Prostate gland (tissue), 2 donors: ENCODE measurements around the gene SPATA24. TPM values are rescaled to one million over a fixed set of nuclear protein-coding genes. Genes with fewer than 3 reads are reported as not detected.
"Not testable (repeated sequence)": the region's sequence is repeated elsewhere in the genome, so short reads cannot be mapped to it uniquely, and the experiment has no call there.

Experiments
- DNase-seq: peaks from one replicate; pipeline ENCODE4 v3.0.0-alpha.2; 2019; ENCODE audit warnings: low spot score
- H3K27ac ChIP-seq, 2 donors: fragments of 200-600 bp; sonication (generic); 2 replicates each; pipeline ENCODE4 v1.5.1; 2017 to 2019
- H3K27me3 ChIP-seq: fragments of 200-600 bp; sonication (generic); replicated peaks from 2 replicates; pipeline ENCODE4 v1.5.1; 2019; ENCODE audit not compliant: insufficient read depth
- H3K36me3 ChIP-seq, 2 donors: fragments of 200-600 bp; sonication (generic); 1 replicate in 1 of 2; 2 replicates in 1 of 2; pipeline versions ENCODE4 v1.5.1 to v1.8.1; 2017 to 2019
- H3K4me1 ChIP-seq: fragments of 200-600 bp; sonication (generic); replicated peaks from 2 replicates; pipeline ENCODE4 v1.5.1; 2019
- H3K4me3 ChIP-seq, 2 donors: fragments of 200-600 bp; sonication (generic); 2 replicates each; pipeline ENCODE4 v1.5.1; 2017 to 2019
- H3K9me3 ChIP-seq: fragments of 200-600 bp; sonication (generic); 2 replicates; pipeline ENCODE4 v1.5.1; 2017
- POLR2A ChIP-seq: fragments of 450-650 bp; IDR thresholded peaks from one replicate; pipeline ENCODE4 v1.6.1; 2016; ENCODE audit warnings: antibody characterized with exemption, mild to moderate bottlenecking
- POLR2AphosphoS5 ChIP-seq: sonication (generic); formaldehyde crosslinking; IDR thresholded peaks from one replicate; pipeline ENCODE4 v1.6.1; 2017; ENCODE audit warnings: antibody characterized with exemption
- WGBS: methylation state at CpG from one replicate; pipeline ENCODE4 v1.1.5; 2018; 5-methylcytosine and 5-hydroxymethylcytosine counted together
- intact Hi-C: fragments of 100-400 bp; cut with DNase I; formaldehyde crosslinking; loops from one replicate; pipeline ENCODE4 v1.14.2; 2022
- total RNA-seq, 2 donors: library from RNA; depleted of rRNA; stranded (reverse); fragments of >200 nt; gene quantifications; one replicate each; pipeline ENCODE4 v1.1.0, GENCODE V29; 2016
- TF ChIP-seq, protein P1 (sequence below), 4 experiments: fragments of 200-600 bp in 2 of 4; fragments of 450-650 bp in 2 of 4; sonication (generic) in 2 of 4; IDR thresholded peaks; 1 replicate in 3 of 4; 2 replicates in 1 of 4; pipeline ENCODE4 v1.5.1; 2016 to 2019; ENCODE audit warnings: antibody characterized with exemption in 4 of 4, mild to moderate bottlenecking in 2 of 4, moderate library complexity in 2 of 4

SPATA24 gene
- total RNA-seq, 2 donors from 2014 or later: 4.4 to 27.3 TPM

DNA sequence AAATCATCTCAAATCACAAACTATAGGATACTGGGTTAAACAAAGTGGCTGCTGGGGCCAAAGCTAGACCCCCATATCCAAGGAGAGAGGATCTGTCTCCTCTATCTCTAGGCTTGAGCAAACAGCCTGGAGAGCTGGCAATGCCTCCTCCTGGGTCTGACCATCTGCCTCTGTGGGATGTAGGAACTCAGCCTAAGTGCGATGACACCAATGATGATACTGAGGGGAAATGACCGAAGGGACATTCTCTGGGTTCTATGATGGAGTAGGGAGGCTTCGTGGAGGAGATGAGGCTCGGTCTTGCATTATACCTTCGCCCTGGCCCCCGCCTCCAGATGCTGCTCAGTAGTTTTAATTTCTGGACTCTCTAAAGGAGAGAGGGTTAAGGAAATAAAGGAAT is 9.3 kb upstream of the SPATA24 start:
- TF ChIP-seq POLR2A (no peak), POLR2AphosphoS5 (no peak)
- TF ChIP-seq, protein P1, sequence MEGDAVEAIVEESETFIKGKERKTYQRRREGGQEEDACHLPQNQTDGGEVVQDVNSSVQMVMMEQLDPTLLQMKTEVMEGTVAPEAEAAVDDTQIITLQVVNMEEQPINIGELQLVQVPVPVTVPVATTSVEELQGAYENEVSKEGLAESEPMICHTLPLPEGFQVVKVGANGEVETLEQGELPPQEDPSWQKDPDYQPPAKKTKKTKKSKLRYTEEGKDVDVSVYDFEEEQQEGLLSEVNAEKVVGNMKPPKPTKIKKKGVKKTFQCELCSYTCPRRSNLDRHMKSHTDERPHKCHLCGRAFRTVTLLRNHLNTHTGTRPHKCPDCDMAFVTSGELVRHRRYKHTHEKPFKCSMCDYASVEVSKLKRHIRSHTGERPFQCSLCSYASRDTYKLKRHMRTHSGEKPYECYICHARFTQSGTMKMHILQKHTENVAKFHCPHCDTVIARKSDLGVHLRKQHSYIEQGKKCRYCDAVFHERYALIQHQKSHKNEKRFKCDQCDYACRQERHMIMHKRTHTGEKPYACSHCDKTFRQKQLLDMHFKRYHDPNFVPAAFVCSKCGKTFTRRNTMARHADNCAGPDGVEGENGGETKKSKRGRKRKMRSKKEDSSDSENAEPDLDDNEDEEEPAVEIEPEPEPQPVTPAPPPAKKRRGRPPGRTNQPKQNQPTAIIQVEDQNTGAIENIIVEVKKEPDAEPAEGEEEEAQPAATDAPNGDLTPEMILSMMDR (IDR thresholded peaks at IDR 0.05): no peak
- DNase-seq: no peak
- no peaks in the 10 kb centered on the region for H3K9me3 ChIP-seq
- no peaks in the 10 kb centered on the region for H3K4me1 ChIP-seq
- H3K4me3 ChIP-seq: no peak overlapping the region
- H3K27ac ChIP-seq: no peak overlapping the region
- H3K36me3 ChIP-seq: no peaks in the 10 kb centered on the region
- whole genome bisulfite sequencing: 98% methylated on average over 6 of the region's 6 CpGs
- H3K27me3 ChIP-seq: no peaks in the 10 kb centered on the region
- intact Hi-C loops: no loop called here

DNA sequence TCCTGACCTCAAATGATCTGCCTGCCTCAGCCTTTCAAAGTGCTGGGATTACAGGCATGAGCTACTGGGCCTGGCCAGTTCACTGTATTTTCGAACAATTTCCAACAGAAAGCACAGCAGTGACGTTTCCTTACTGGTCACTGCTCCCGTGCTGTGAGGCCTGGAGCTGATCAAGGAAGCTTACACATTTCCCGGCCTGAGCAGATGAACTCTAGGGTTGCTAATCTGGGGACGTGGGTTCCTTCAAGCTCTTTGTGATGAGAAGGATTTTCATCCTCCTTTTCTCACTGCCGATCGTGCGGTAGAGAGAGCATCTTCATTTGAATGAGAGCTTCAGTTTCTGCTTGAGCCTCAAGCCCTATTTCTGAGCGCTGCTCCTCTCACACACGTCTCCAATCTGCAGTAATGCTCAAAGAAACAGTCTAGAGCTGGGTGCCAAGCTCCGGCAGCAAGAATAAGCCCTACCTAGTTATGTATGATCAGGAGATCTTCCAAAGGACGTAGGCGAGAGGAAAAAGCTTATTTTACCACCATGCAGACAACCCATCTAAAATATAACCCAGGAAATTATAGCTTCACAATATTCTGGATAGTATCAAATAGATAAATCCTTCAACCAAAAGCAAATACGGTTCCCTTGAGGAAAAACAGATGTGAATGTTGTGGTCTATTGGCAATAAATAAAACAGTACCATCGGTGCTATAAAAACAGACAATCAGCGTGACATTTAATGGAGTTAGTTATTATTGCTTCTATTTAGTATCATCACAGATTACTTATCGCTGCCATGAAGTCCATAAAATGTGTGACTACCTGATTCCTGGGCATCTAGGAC is 7.3 kb upstream of the SPATA24 start:
- no peak for DNase-seq
- Histone ChIP-seq H3K4me3 (no peak overlapping the region), H3K27ac (no peak overlapping the region)

DNA sequence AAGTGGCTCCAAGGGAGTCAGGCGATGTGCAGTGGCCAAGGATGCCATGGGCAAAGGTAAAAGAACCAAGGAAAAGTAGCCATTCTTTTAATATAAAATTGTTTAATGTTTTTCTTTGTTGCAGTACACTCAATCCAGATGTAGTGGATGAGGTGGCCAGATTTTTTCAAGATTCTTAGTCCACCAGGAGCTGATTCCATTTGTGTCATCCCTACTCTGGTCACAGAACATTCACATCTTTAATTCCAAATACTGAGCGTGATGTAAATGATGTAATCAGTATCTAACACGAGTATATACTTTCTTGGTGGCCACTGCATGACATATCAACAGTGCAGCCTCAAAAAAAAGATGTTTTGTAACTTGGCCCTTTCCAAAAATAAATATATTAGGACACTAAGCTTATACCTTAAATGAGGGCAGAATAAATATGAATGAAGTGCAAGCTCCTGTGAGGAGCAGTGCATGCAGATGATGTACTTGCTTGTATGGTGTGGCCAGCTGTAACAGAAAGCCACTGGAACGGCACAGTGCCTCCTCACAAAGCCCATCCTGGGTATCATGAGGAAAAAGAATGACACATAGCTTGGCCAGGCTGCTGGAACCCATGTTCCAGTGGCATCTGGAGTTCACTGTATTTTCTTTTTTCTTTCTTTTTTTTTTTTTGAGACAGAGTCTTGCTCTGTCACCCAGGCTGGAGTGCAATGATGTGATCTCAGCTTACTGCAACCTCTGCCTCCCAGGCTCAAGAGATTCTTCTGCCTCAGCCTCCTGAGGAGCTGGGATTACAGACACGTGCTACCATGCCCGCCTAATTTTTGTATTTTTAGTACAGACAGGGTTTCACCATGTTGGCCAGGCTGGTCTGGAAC is 6.5 kb upstream of the SPATA24 start:
- Histone ChIP-seq H3K4me3 (no peak overlapping the region), H3K27ac (no peak overlapping the region), H3K9me3 (no peaks in the 10 kb centered on the region), H3K4me1 (no peaks in the 10 kb centered on the region), H3K36me3 (no peaks in the 10 kb centered on the region), H3K27me3 (no peaks in the 10 kb centered on the region)
- no peak for TF ChIP-seq POLR2AphosphoS5
- TF ChIP-seq, protein P1 (IDR thresholded peaks at IDR 0.05): no peak
- no peak for TF ChIP-seq POLR2A
- DNase-seq: no peak
- intact Hi-C loops: no loop called here
- 70% methylated on average over 6 of the region's 6 CpGs for WGBS

More for the DNA sequence above, 7.3 kb upstream of the SPATA24 start:
- no peaks in the 10 kb centered on the region for H3K9me3 ChIP-seq
- H3K4me1 ChIP-seq: no peaks in the 10 kb centered on the region
- H3K27me3 ChIP-seq: no peaks in the 10 kb centered on the region
- TF ChIP-seq, protein P1 (IDR thresholded peaks at IDR 0.05): no peak
- no peak for TF ChIP-seq POLR2AphosphoS5
- TF ChIP-seq POLR2A: no peak
- whole genome bisulfite sequencing: 69% methylated on average over 17 of the region's 17 CpGs
- no peaks in the 10 kb centered on the region for H3K36me3 ChIP-seq
- intact Hi-C loops: no loop called here

DNA sequence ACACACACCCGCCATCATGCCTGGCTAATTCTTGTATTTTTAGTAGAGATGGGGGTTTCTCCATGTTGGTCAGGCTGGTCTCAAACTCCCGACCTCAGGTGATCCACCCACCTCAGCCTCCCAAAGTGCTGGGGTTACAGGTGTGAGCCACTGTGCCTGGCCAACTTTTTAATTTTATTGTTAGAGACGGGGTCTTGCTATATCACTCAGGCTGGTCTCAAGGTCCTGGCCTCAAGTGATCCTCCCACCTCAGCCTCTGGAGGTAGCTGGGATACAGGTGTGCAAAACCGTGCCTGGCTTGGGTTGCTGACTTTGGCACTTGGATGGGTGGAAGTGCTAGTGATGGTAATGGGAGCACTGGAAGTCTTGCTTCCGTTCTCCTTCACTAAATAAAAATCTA is 5.2 kb upstream of the SPATA24 start:
- H3K36me3 ChIP-seq, H3K27me3 ChIP-seq, DNase-seq, H3K9me3 ChIP-seq, intact Hi-C loops, H3K4me1 ChIP-seq, H3K27ac ChIP-seq, H3K4me3 ChIP-seq: not testable (repeated sequence)
- WGBS: 83% methylated on average over 5 of the region's 5 CpGs

DNA sequence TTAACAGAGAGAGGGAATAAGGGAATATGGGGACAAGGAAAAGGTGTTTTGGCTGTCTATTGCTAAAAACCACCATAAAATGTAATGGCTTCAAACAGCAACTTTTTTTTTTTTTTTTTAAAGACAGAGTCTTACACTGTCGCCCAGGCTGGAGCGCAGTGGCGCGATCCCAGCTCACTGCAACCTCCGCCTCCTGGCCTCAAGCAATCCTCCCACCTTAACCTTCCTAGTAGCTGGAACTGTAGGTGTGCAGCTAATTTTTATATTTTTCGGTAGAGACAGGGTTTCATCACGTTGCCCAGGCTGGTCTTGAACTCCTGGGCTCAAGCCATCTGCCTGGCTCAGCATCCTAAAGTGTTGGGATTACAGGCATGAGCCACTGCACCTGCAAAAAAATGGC is 4.3 kb upstream of the SPATA24 start:
- intact Hi-C loops: no loop called here
- DNase-seq: no peak
- Histone ChIP-seq H3K4me3 (no peak overlapping the region), H3K27me3 (no peaks in the 10 kb centered on the region), H3K9me3 (no peaks in the 10 kb centered on the region), H3K36me3 (no peaks in the 10 kb centered on the region), H3K27ac (no peak overlapping the region), H3K4me1 (peaks cover 2% of the 10 kb centered on the region)
- TF ChIP-seq, protein P1 (IDR thresholded peaks at IDR 0.05): no peak
- no peak for TF ChIP-seq POLR2AphosphoS5
- TF ChIP-seq POLR2A: no peak
- 86% methylated on average over 7 of the region's 7 CpGs for WGBS
